GM11168 (cell line): ENCODE measurements around the gene OR52E4.

Experiments
- in situ Hi-C: fragments of 300-500 bp; cut with MboI; formaldehyde crosslinking; loops from one replicate; pipeline ENCODE4 v1.12.0; 2022; ENCODE audit warnings: low sequenced_read_pairs; ENCODE audit not compliant: unreplicated experiment

OR52E4 gene

GRCh38 chr11:5880329-5880728 is at the start of gene OR52E4:
OR52E4 (plus strand) TSS chr11:5880629; CDS start chr11:5884293, 3,664 bp downstream.
- in situ Hi-C loops, result no loop called here

GRCh38 chr11:5831196-5831829 is 49.1 kb upstream of the OR52E4 start:
- in situ Hi-C loops, result no loop called here

- in situ Hi-C loops, result no loop called here
Measured at GRCh38 chr11:5833446-5833845, 47.0 kb upstream of the OR52E4 start.

- in situ Hi-C loops, result no loop called here
Measured at GRCh38 chr11:5837695-5838094, 42.7 kb upstream of the OR52E4 start.

GRCh38 chr11:5841797-5842196 is 38.6 kb upstream of the OR52E4 start, which contains the start of gene OR52E6:
OR52E6 (minus strand) TSS chr11:5841897; CDS start chr11:5841897, 0 bp downstream.
- in situ Hi-C loops, result no loop called here

GRCh38 chr11:5846701-5847100 is 33.7 kb upstream of the OR52E4 start:
- in situ Hi-C loops, result no loop called here

- in situ Hi-C loops, result no loop called here
Measured at GRCh38 chr11:5847711-5848110, 32.7 kb upstream of the OR52E4 start.

- in situ Hi-C loops, result no loop called here
Measured at GRCh38 chr11:5851002-5851401, 29.4 kb upstream of the OR52E4 start.

- in situ Hi-C loops, result no loop called here
Measured at GRCh38 chr11:5857590-5857989, 22.8 kb upstream of the OR52E4 start, which contains the start of gene OR52E8. OR52E8 (minus strand) TSS chr11:5857690; CDS start chr11:5857690, 0 bp downstream.

- in situ Hi-C loops, result no loop called here
Measured at GRCh38 chr11:5865826-5866225, 14.6 kb upstream of the OR52E4 start.

GRCh38 chr11:5878564-5878963 is 1.9 kb upstream of the OR52E4 start:
- in situ Hi-C loops, result no loop called here

- in situ Hi-C loops, result no loop called here
Measured at GRCh38 chr11:5881756-5882155, 1.3 kb downstream of the OR52E4 start.

- in situ Hi-C loops, result no loop called here
Measured at GRCh38 chr11:5887172-5887571, 6.7 kb downstream of the OR52E4 start.

- in situ Hi-C loops, result no loop called here
Measured at GRCh38 chr11:5887661-5888060, 7.2 kb downstream of the OR52E4 start.

- in situ Hi-C loops, result no loop called here
Measured at GRCh38 chr11:5891216-5891800, 10.9 kb downstream of the OR52E4 start.

GRCh38 chr11:5892908-5893307 is 12.5 kb downstream of the OR52E4 start, which contains the start of gene OR52E5:
OR52E5 (plus strand) TSS chr11:5893208; CDS start chr11:5900777, 7,569 bp downstream.
- in situ Hi-C loops, result no loop called here

GRCh38 chr11:5899534-5899933 is 19.1 kb downstream of the OR52E4 start:
- in situ Hi-C loops, result no loop called here

- in situ Hi-C loops, result no loop called here
Measured at GRCh38 chr11:5910540-5910939, 30.1 kb downstream of the OR52E4 start.

- in situ Hi-C loops, result no loop called here
Measured at GRCh38 chr11:5922749-5923426, 42.5 kb downstream of the OR52E4 start.

- in situ Hi-C loops, result no loop called here
Measured at GRCh38 chr11:5923427-5923776, 43.0 kb downstream of the OR52E4 start.

GRCh38 chr11:5923794-5924193 is 43.4 kb downstream of the OR52E4 start:
- in situ Hi-C loops, result no loop called here
